Fibroblast of lung (primary cell): ENCODE measurements around the gene RTKN.

Experiments used
- EZH2 ChIP-seq: IDR thresholded peaks from 2 replicates; pipeline ENCODE4 v1.5.1; 2012; ENCODE audit warnings: low read length, control low read depth, mild to moderate bottlenecking; ENCODE audit errors: missing control alignments
- TF ChIP-seq, protein P1 (sequence below), 2 donors: IDR thresholded peaks in 1 of 2; conservative IDR thresholded peaks in 1 of 2; 1 replicate in 1 of 2; 2 replicates in 1 of 2; pipeline ENCODE4 v1.5.1; 2011 to 2012; ENCODE audit warnings: low read length in 2 of 2, control low read depth in 1 of 2, inconsistent platforms in 1 of 2, low read depth in 1 of 2, mild to moderate bottlenecking in 1 of 2

- TF ChIP-seq, protein P1, sequence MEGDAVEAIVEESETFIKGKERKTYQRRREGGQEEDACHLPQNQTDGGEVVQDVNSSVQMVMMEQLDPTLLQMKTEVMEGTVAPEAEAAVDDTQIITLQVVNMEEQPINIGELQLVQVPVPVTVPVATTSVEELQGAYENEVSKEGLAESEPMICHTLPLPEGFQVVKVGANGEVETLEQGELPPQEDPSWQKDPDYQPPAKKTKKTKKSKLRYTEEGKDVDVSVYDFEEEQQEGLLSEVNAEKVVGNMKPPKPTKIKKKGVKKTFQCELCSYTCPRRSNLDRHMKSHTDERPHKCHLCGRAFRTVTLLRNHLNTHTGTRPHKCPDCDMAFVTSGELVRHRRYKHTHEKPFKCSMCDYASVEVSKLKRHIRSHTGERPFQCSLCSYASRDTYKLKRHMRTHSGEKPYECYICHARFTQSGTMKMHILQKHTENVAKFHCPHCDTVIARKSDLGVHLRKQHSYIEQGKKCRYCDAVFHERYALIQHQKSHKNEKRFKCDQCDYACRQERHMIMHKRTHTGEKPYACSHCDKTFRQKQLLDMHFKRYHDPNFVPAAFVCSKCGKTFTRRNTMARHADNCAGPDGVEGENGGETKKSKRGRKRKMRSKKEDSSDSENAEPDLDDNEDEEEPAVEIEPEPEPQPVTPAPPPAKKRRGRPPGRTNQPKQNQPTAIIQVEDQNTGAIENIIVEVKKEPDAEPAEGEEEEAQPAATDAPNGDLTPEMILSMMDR (conservative IDR thresholded peaks at IDR 0.05 in 1 of 2, IDR thresholded peaks at IDR 0.05 in 1 of 2; ENCODE audit: low read depth in 1 of 2, low read length in 2 of 2): no peak
- TF ChIP-seq EZH2: no peak
These were observed 3.0 kb upstream of the RTKN start for GRCh38 chr2:74444498-74445318.
